ENCODE results near the gene PATL1. TPM values are rescaled to one million over a fixed set of nuclear protein-coding genes. Genes with fewer than 3 reads are reported as not detected.
"Not testable (repeated sequence)": the region's sequence is repeated elsewhere in the genome, so short reads cannot be mapped to it uniquely, and the experiment has no call there.

Gene PATL1
- polyA plus RNA-seq, 2 of the 4 experiments (the other 2 are of a cell fraction), result 40.6 to 61.4 TPM

DNA sequence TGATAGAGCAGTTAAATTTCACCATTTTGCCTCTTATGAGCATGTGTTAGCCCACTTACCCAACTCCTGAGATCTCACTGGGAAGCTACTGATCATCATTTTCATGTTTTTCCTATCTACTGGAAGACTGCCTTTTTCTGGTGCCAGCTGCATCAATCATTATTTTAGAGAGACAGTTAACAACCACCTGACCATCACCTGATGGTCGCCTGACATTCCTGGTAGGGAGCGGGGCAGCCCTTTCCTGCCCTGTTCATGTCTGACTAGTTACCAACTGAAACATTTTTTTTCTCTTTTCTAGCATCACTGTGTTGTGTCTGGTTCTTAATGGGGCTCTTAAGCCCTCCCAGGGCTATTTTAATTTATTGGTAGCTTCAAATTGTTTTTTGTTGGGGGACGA, 20.2 kb upstream of the PATL1 start:
- Histone ChIP-seq H3K4me2 (no peak overlapping the region), H3K4me1 (peaks cover 4% of the 10 kb centered on the region; the same call in 2 of the 3 replicates), H3K4me3 (no peak overlapping the region), H3K9me3 (peaks cover 23% of the 10 kb centered on the region), H3K27ac (no peak overlapping the region)
- CTCF ChIA-PET, result interaction anchor here (2.6 to 4.3 kb wide), 2 partner anchors 9 to 113 kb away, joined by 7 to 24 read pairs; no protein-coding TSS in a partner anchor
- DNase-seq (ENCODE audit: low read depth in 1 of 2, low spot score in 1 of 2), result no peak
- POLR2A ChIA-PET, result interaction anchor here (0.6 to 0.7 kb wide), 2 partner anchors 20 to 152 kb away, joined by 3 to 5 read pairs; partner anchors contain the start of gene PATL1
- FAIRE-seq, result no peak
- 62% methylated on average over 3 of the region's 3 CpGs for WGBS (ENCODE audit: missing lambda C conversion rate)
- no peak for ATAC-seq
- TF ChIP-seq NR3C1 (IDR thresholded peaks at IDR 0.05) (no peak), PBX3 (IDR thresholded peaks at IDR 0.05) (no peak), HDAC2 (IDR thresholded peaks at IDR 0.05) (no peak)
- TF ChIP-seq, protein P1, sequence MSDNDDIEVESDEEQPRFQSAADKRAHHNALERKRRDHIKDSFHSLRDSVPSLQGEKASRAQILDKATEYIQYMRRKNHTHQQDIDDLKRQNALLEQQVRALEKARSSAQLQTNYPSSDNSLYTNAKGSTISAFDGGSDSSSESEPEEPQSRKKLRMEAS (IDR thresholded peaks at IDR 0.05), result no peak

GRCh38 chr11:59681260-59681725, 12.5 kb upstream of the PATL1 start:
- H3K4me1 ChIP-seq; DNase-seq (ENCODE audit: low read depth in 1 of 2, low spot score in 1 of 2); H3K4me2 ChIP-seq; ATAC-seq; H3K27ac ChIP-seq; H3K4me3 ChIP-seq; FAIRE-seq; H3K9me3 ChIP-seq: not testable (repeated sequence)
- 58% methylated on average over 7 of the region's 7 CpGs for WGBS (ENCODE audit: missing lambda C conversion rate)
- POLR2A ChIA-PET, result interaction anchor here (1.0 kb wide), 1 partner anchor 12 kb away, joined by 3 read pairs; the partner anchor contains the start of gene PATL1
- CTCF ChIA-PET, result interaction anchor here (0.6 to 3.3 kb wide), 11 partner anchors 10 to 509 kb away, joined by 3 to 30 read pairs (median 7); partner anchors contain the start of genes DTX4, OSBP and PATL1

DNA sequence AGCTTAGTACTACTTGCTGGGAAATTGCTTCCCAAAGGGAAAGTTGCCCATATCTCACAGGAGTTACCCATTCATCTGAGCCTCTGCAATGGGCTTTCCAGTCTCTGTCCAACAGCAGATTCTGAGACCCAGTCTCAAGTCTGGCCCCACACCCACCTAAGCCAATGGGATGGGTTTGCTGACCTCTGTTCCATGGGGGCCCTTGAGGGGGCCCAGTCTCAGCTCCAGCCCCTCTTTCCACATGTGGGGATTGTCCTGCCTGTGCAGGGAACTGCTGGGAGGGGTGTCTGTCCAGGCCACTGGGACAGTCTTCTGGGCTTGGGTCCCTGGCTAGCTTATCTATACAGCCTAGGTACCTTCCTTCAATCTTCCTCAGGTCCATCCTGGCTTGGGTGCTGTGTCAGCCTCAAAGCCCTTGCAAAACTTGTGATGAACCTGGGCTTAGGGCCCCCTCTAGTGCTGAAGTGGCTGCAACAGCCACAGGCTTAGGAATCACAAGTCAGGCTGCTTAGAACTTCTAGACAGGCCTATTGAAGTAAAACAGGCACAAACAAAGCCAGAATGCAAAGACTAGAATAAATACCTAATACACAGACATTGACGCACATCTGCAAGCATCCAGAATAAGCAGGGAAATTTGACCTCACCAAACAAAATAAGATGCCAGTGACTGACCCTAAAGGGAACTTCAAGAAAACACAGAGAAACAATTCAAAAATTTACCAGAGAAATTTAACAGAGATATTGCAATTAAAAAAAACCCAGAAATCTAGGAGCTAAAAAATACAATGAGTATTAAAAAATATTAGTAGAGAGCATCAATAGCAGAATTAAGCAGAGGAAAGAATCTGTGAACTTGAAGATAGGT, 11.7 kb upstream of the PATL1 start:
- H3K4me2 ChIP-seq, result no peak overlapping the region
- DNase-seq (ENCODE audit: low read depth in 1 of 2, low spot score in 1 of 2), result peak; percentile 75 to 89
- WGBS (ENCODE audit: missing lambda C conversion rate), result 30% methylated on average over 1 of the region's 1 CpG
- ChIA-PET POLR2A (no interaction called here), CTCF (interaction anchor here (0.6 to 3.3 kb wide), 20 partner anchors 10 to 509 kb away, joined by 3 to 30 read pairs (median 5); partner anchors contain the start of genes DTX4, OSBP and PATL1)
- H3K9me3 ChIP-seq, result peaks cover 6% of the 10 kb centered on the region; the same call in 2 of the 3 replicates
- ATAC-seq, result peak; percentile 99 to 100
- no peaks in the 10 kb centered on the region for H3K4me1 ChIP-seq
- FAIRE-seq, result no peak
- H3K4me3 ChIP-seq, result no peak overlapping the region
- peak overlapping the region in 1 of 2 experiments; percentile 65; a peak in 2 of 6 replicates for H3K27ac ChIP-seq
- TF ChIP-seq ATOH8 (CRISPR knock-in tag; IDR thresholded peaks at IDR 0.05; ENCODE audit: low read depth), result no peak
- peak; percentile 81 for TF ChIP-seq CTCF (IDR thresholded peaks at IDR 0.05)
- 0 out of 4 replicates have a peak, but pooled peaks of 1 of the 2 experiments have one; percentile 21 for TF ChIP-seq CEBPB (IDR thresholded peaks at IDR 0.05)
- no peak for TF ChIP-seq FOSB (CRISPR knock-in tag; IDR thresholded peaks at IDR 0.05)
- no peak for TF ChIP-seq FOSL2 (IDR thresholded peaks at IDR 0.05)
- TF ChIP-seq FOSL2 (CRISPR knock-in tag; IDR thresholded peaks at IDR 0.05), result no peak
- no peak for TF ChIP-seq PHF8 (IDR thresholded peaks at IDR 0.05; ENCODE audit: borderline replicate concordance, low read depth)
- TF ChIP-seq SMC3 (IDR thresholded peaks at IDR 0.05), result peak; percentile 64
- TF ChIP-seq CBX2 (IDR thresholded peaks at IDR 0.05; ENCODE audit: borderline replicate concordance, low read depth), result no peak
- no peak for TF ChIP-seq RNF2 (IDR thresholded peaks at IDR 0.05; ENCODE audit: borderline replicate concordance, low read depth)
- TF ChIP-seq, protein P2, sequence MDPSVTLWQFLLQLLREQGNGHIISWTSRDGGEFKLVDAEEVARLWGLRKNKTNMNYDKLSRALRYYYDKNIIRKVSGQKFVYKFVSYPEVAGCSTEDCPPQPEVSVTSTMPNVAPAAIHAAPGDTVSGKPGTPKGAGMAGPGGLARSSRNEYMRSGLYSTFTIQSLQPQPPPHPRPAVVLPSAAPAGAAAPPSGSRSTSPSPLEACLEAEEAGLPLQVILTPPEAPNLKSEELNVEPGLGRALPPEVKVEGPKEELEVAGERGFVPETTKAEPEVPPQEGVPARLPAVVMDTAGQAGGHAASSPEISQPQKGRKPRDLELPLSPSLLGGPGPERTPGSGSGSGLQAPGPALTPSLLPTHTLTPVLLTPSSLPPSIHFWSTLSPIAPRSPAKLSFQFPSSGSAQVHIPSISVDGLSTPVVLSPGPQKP (IDR thresholded peaks at IDR 0.05; ENCODE audit: low read depth, low read length), result no peak
- no peak for TF ChIP-seq REST (IDR thresholded peaks at IDR 0.05)
- no peak for TF ChIP-seq EHMT2 (IDR thresholded peaks at IDR 0.05; ENCODE audit: low read depth)
- TF ChIP-seq EP300 (IDR thresholded peaks at IDR 0.05), result no peak
- TF ChIP-seq ZFP36 (IDR thresholded peaks at IDR 0.05; ENCODE audit: borderline replicate concordance, partially characterized antibody), result no peak
- no peak for TF ChIP-seq NFE2L2 (conservative IDR thresholded peaks at IDR 0.05; ENCODE audit: low read length)
- no peak for TF ChIP-seq SREBF2 (IDR thresholded peaks at IDR 0.05)
- no peak for TF ChIP-seq MAZ (IDR thresholded peaks at IDR 0.05; ENCODE audit: borderline replicate concordance, low read depth, low read length)
